Measurements from ENCODE around the gene HSBP1.

HSBP1 gene

GRCh38 chr16:83804366-83804765, 3.4 kb upstream of the HSBP1 start:
- DNase-seq, result no peak

GRCh38 chr16:83806036-83806435, 1.7 kb upstream of the HSBP1 start:
- no peak for DNase-seq

- no peak for DNase-seq
Observed at GRCh38 chr16:83806731-83807130, 1.0 kb upstream of the HSBP1 start.

GRCh38 chr16:83807327-83807709, 460 bp upstream of the HSBP1 start:
- DNase-seq, result no peak

GRCh38 chr16:83808573-83809014, 816 bp downstream of the HSBP1 start:
- DNase-seq, result no peak

GRCh38 chr16:83809092-83809491, 1.3 kb downstream of the HSBP1 start:
- no peak for DNase-seq

- no peak for DNase-seq
Observed at GRCh38 chr16:83810901-83811300, 3.1 kb downstream of the HSBP1 start.

GRCh38 chr16:83813823-83814658, 6.3 kb downstream of the HSBP1 start:
- no peak for DNase-seq

GRCh38 chr16:83814659-83814985, 6.8 kb downstream of the HSBP1 start:
- no peak for DNase-seq

GRCh38 chr16:83817022-83817421, 9.2 kb downstream of the HSBP1 start:
- no peak for DNase-seq

GRCh38 chr16:83818276-83818675, 10.5 kb downstream of the HSBP1 start:
- no peak for DNase-seq

GRCh38 chr16:83819361-83819760, 11.6 kb downstream of the HSBP1 start:
- no peak for DNase-seq

- DNase-seq, result peak; percentile 77
Observed at GRCh38 chr16:83826146-83826913, 18.6 kb downstream of the HSBP1 start.

GRCh38 chr16:83830091-83830768, 22.5 kb downstream of the HSBP1 start:
- DNase-seq, result no peak

- DNase-seq, result no peak
Observed at GRCh38 chr16:83830769-83831455, 23.1 kb downstream of the HSBP1 start.

GRCh38 chr16:83831456-83831987, 23.7 kb downstream of the HSBP1 start:
- no peak for DNase-seq

- no peak for DNase-seq
Observed at GRCh38 chr16:83833921-83834320, 26.1 kb downstream of the HSBP1 start.

GRCh38 chr16:83835586-83836566, 28.1 kb downstream of the HSBP1 start:
- no peak for DNase-seq

- no peak for DNase-seq
Observed at GRCh38 chr16:83837566-83837965, 29.8 kb downstream of the HSBP1 start.

GRCh38 chr16:83838151-83838550, 30.4 kb downstream of the HSBP1 start:
- DNase-seq, result no peak

GRCh38 chr16:83839561-83839960, 31.8 kb downstream of the HSBP1 start:
- DNase-seq, result no peak
